HFF-Myc (cell line): ENCODE data around the gene SCAMP2.
"Not testable (repeated sequence)": the region's sequence is repeated elsewhere in the genome, so short reads cannot be mapped to it uniquely, and the experiment has no call there.

Source experiments
- DNase-seq: peaks from one replicate; pipeline ENCODE4 v3.0.0-alpha.2; 2011; ENCODE audit warnings: low read depth; ENCODE audit errors: extremely low read depth
- H3K4me3 ChIP-seq: replicated peaks from 2 replicates; pipeline ENCODE4 v1.5.1; 2011; ENCODE audit warnings: low read depth, mild to moderate bottlenecking, control low read depth, low read length
- CTCF ChIP-seq: IDR thresholded peaks from 2 replicates; pipeline ENCODE4 v1.5.1; 2012; ENCODE audit warnings: mild to moderate bottlenecking, low read depth, low read length, control low read depth; ENCODE audit errors: missing control alignments

SCAMP2 gene

DNA sequence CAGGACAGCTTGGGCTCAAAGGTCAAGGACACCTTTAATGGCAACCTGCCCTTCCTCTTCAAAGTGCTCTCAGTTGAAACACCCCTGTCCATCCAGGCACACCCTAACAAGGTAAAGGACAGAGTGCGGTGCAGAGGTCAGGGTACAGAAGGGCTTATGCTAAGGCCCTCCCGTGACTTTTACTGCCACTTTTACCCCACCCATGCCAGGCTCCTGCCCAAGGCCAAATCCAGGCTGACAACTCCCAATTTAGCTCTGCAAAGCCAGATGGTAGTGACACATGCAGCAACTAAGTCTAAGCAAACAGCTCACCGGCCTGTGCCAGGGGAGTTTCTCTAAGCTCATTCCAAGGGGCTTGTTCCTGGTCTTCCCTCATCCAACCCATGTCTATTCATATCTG lies 18.3 kb upstream of the SCAMP2 start:
- TF ChIP-seq CTCF, result no peak
- no peak for DNase-seq
- H3K4me3 ChIP-seq, result no peak overlapping the region

DNA sequence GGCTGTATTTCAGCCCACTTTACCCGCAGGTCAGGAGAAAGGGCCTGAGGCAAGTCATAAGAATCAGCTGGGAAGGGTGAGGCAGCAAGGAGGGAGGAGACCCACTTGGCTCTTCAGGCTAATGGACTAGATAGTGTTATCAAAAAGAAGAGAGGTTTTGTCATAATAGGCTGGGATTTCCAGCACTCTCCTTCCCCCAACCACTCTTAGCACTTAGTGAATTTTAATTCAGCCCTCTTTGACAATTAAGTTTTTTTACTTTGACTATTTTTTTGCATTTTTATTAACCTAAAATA lies 17.4 kb upstream of the SCAMP2 start:
- no peak for DNase-seq
- peak overlapping the region; percentile 85 for H3K4me3 ChIP-seq
- no peak for TF ChIP-seq CTCF

GRCh38 chr15:74889883-74890664 lies 16.9 kb upstream of the SCAMP2 start, which contains the start of gene MPI:
MPI (plus strand) TSS chr15:74890042; CDS start chr15:74890074, 32 bp downstream.
- peak; percentile 44 for DNase-seq
- TF ChIP-seq CTCF, result no peak
- H3K4me3 ChIP-seq, result peak within 1 kb of the TSS; percentile 85

- DNase-seq, result no peak
- TF ChIP-seq CTCF, result no peak
- peak overlapping the region; percentile 85 for H3K4me3 ChIP-seq
Observed at GRCh38 chr15:74889390-74889882, 16.3 kb upstream of the SCAMP2 start.

GRCh38 chr15:74888716-74889115 lies 15.6 kb upstream of the SCAMP2 start:
- H3K4me3 ChIP-seq, result no peak overlapping the region
- no peak for DNase-seq
- TF ChIP-seq CTCF, result no peak

DNA sequence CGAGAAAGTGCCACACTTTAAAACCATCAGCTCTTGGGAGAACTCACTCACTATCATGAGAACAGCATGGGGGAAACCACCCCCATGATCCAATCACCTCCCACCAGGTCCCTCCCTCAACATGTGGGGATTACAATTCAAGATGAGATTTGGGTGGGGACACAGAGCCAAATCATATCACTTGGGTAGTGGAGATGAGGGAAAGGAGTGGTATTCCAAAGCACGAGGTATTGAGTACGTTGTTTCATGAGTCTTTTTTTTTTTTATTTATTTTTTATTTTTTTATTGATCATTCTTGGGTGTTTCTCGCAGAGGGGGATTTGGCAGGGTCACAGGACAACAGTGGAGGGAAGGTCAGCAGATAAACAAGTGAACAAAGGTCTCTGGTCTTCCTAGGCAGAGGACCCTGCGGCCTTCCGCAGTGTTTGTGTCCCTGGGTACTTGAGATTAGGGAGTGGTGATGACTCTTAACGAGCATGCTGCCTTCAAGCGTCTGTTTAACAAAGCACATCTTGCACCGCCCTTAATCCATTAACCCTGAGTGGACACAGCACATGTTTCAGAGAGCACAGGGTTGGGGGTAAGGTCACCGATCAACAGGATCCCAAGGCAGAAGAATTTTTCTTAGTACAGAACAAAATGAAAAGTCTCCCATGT lies 14.5 kb upstream of the SCAMP2 start:
- DNase-seq, H3K4me3 ChIP-seq: not testable (repeated sequence)

DNA sequence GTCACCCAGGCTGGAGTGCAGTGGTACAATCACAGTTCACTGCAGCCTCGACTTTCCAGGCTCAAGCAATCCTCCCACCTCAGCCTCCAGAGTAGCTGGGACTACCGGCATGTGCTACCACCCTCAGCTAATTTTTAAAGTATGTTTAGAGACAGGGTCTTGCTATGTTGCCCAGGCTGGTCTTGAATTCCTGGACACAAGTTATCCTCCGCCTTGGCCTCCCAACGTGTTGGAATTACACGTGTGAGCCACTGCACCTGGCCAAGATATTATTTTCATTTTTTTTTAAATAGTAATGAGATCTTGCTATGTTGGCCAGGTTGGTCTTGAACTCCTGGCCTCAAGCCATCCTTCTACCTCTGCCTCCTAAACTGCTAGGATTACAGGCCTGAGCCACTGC lies 12.3 kb upstream of the SCAMP2 start:
- no peak overlapping the region for H3K4me3 ChIP-seq
- DNase-seq, result no peak
- TF ChIP-seq CTCF, result no peak
